H1 (cell line): ENCODE data around the gene FAM81A. TPM values are rescaled to one million over a fixed set of nuclear protein-coding genes. Genes with fewer than 3 reads are reported as not detected.

Experiments
- ASH2L ChIP-seq: fragments of 200-600, 300-600 bp; sonication (generic); IDR thresholded peaks from one replicate; pipeline ENCODE4 v1.7.1; 2017; ENCODE audit warnings: low read length
- KDM1A ChIP-seq: fragments of 200-600, 300-600 bp; sonication (generic); IDR thresholded peaks from 2 replicates; pipeline ENCODE4 v1.7.1; 2016; ENCODE audit warnings: mild to moderate bottlenecking, low read length, borderline replicate concordance
- NANOG ChIP-seq: IDR thresholded peaks from 2 replicates; pipeline ENCODE4 v1.6.1; 2011; ENCODE audit warnings: low read length, low read depth, mild to moderate bottlenecking, inconsistent platforms; ENCODE audit not compliant: insufficient read depth, poor library complexity, severe bottlenecking
- POLR2A ChIP-seq, 2 experiments: IDR thresholded peaks; 1 replicate in 1 of 2; 2 replicates in 1 of 2; pipeline ENCODE4 v1.6.1; 2011; ENCODE audit warnings: low read depth in 2 of 2, low read length in 2 of 2, mild to moderate bottlenecking in 2 of 2; ENCODE audit errors: control extremely low read depth in 1 of 2
- SIX5 ChIP-seq: IDR thresholded peaks from 2 replicates; pipeline ENCODE4 v1.6.1; 2011; ENCODE audit warnings: mild to moderate bottlenecking, low read depth, low read length
- polyA plus RNA-seq, 7 experiments: library from polyadenylated mRNA; depleted of rRNA in 3 of 7; stranded (reverse) in 5 of 7; unstranded in 2 of 7; fragments of >200 nt in 5 of 7; fragments of 200-250 nt in 2 of 7; gene quantifications; 1 replicate in 5 of 7; 2 replicates in 1 of 7; 4 replicates in 1 of 7; pipeline versions ENCODE4 v1.2.1 to v1.2.3, GENCODE V29; 2011 to 2013; ENCODE audit warnings: missing spikeins in 2 of 7, mixed read lengths in 2 of 7
- total RNA-seq: library from RNA; stranded (reverse); fragmentation: NEBNext Ultra II Directional; extraction: Animal tissue kit (Norgen Biotek cat#: 25700); gene quantifications from 2 replicates; pipeline ENCODE4 v1.2.1, GENCODE V29; 2021
- TF ChIP-seq, protein P1 (sequence below): IDR thresholded peaks from 2 replicates; pipeline ENCODE4 v1.6.1; 2012; ENCODE audit warnings: low read length, inconsistent platforms

The FAM81A gene
- total and polyA plus RNA-seq, 2 of the 8 experiments (the other 6 are each of a cell fraction or from before 2014, with no cell fraction given), result 0.56 to 3.0 TPM

DNA sequence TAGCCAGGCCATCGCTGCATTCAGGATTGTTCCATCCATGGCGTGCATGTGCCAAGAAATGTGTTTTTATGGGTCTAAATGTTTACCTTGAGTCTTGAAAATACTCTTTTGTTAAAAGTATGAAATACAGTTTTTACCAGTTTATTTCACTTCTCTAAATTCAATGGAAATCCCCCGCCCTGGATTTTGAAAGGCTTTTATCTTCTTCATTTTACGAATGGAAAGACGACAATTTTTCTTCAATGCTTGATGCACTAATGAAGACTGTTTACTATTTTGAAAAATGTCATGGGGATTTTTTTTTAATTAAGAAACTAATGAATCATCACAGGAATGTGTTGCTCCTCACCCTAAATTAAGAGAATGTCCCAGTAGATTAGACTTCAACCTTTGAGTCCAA is 83.5 kb downstream of the FAM81A start (continued):
- TF ChIP-seq SIX5 (no peak), KDM1A (no peak), NANOG (no peak), POLR2A (IDR thresholded peaks at IDR 0.05; ENCODE audit: control extremely low read depth in 1 of 2, low read depth in 2 of 2, low read length in 2 of 2) (no peak), ASH2L (no peak)
- TF ChIP-seq, protein P1, sequence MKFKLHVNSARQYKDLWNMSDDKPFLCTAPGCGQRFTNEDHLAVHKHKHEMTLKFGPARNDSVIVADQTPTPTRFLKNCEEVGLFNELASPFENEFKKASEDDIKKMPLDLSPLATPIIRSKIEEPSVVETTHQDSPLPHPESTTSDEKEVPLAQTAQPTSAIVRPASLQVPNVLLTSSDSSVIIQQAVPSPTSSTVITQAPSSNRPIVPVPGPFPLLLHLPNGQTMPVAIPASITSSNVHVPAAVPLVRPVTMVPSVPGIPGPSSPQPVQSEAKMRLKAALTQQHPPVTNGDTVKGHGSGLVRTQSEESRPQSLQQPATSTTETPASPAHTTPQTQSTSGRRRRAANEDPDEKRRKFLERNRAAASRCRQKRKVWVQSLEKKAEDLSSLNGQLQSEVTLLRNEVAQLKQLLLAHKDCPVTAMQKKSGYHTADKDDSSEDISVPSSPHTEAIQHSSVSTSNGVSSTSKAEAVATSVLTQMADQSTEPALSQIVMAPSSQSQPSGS, result no peak
